HL-60 (cell line): Measurements from ENCODE around the gene KLHL30.

Experiments
- CTCF ChIP-seq: IDR thresholded peaks from one replicate; pipeline ENCODE4 v1.5.1; 2011; ENCODE audit warnings: low read length, control low read depth, inconsistent platforms; ENCODE audit not compliant: insufficient read depth
- GABPA ChIP-seq: IDR thresholded peaks from 2 replicates; pipeline ENCODE4 v1.6.1; 2012; ENCODE audit warnings: low read depth

- no peak for TF ChIP-seq CTCF
- TF ChIP-seq GABPA: no peak
Measured at GRCh38 chr2:238148981-238149380, 10.5 kb downstream of the KLHL30 start.
